Calu3 (cell line): ENCODE results near the gene SORL1-AS1.

ENCODE experiments used
- BruUV-seq: library from RNA; stranded (reverse); fragments of 400-500 nt; replicated peaks from 2 replicates; lab custom pipeline; 2021; lab: Mats Ljungman, UMichigan
- CTCF ChIA-PET: fragments of 300-600 bp; sonication (Branson Sonifier 250); formaldehyde crosslinking; loops from one replicate; lab custom pipeline; 2022; ENCODE audit warnings: antibody characterized with exemption; lab: Charles Lee
- DNase-seq: peaks from one replicate; pipeline ENCODE4 v3.0.0; 2022
- H3K27ac Mint-ChIP-seq: one replicate; pipeline ENCODE4 v1.8.0; 2022; ENCODE audit warnings: mixed read lengths; ENCODE audit not compliant: unreplicated experiment
- H3K27me3 Mint-ChIP-seq: one replicate; pipeline ENCODE4 v1.8.0; 2022; ENCODE audit warnings: mixed read lengths; ENCODE audit not compliant: unreplicated experiment
- H3K36me3 Mint-ChIP-seq: one replicate; pipeline ENCODE4 v1.8.0; 2022; ENCODE audit warnings: mild to moderate bottlenecking, moderate library complexity, mixed read lengths; ENCODE audit not compliant: insufficient read depth, unreplicated experiment
- H3K4me1 Mint-ChIP-seq: one replicate; pipeline ENCODE4 v1.8.0; 2022; ENCODE audit warnings: mild to moderate bottlenecking, low read depth, mixed read lengths; ENCODE audit not compliant: unreplicated experiment
- H3K4me3 Mint-ChIP-seq: one replicate; pipeline ENCODE4 v1.8.0; 2022; ENCODE audit warnings: mild to moderate bottlenecking, low read depth, moderate library complexity, mixed read lengths; ENCODE audit not compliant: unreplicated experiment
- H3K9me3 Mint-ChIP-seq: one replicate; pipeline ENCODE4 v1.8.0; 2022; ENCODE audit warnings: low read depth, mixed read lengths; ENCODE audit not compliant: unreplicated experiment
- CTCF ChIP-seq: fragments of 200-600 bp; IDR thresholded peaks from one replicate; pipeline ENCODE4 v1.8.0; 2022; ENCODE audit warnings: antibody characterized with exemption; ENCODE audit not compliant: unreplicated experiment
- intact Hi-C: fragments of 100-400 bp; cut with micrococcal nuclease; formaldehyde crosslinking; loops from one replicate; pipeline ENCODE4 v1.10.0; 2022; ENCODE audit not compliant: unreplicated experiment

Gene SORL1-AS1

DNA sequence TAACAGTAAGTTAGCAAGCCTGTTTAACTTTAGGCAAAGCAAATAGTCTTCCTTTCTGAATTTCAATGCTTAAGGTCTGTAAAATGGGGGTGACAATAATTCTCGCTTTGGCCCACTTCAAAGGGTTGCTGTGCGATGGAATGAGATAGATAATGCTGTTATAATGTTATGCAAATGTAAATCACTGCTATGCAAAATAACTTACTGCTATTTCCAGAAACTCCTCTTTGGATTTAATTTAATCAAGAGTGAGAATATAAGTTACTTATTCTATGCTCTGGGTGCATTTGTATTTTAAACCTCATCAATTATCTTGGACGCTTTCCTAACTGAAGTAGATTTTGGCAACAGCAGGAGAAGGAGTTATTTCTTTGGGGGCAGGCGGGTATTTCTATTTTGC is 4.8 kb downstream of the SORL1-AS1 start:
- Mint-ChIP-seq H3K4me1 (no peaks in the 10 kb centered on the region), H3K4me3 (no peak overlapping the region), H3K9me3 (no peaks in the 10 kb centered on the region), H3K27ac (no peak overlapping the region), H3K36me3 (peaks cover 13% of the 10 kb centered on the region), H3K27me3 (no peaks in the 10 kb centered on the region)
- no TSS peak for BruUV-seq
- CTCF ChIA-PET: no interaction called here
- DNase-seq: no peak
- intact Hi-C loops: no loop called here
- TF ChIP-seq CTCF: no peak

GRCh38 chr11:121446752-121447156 is 6.0 kb downstream of the SORL1-AS1 start:
- no peaks in the 10 kb centered on the region for H3K27me3 Mint-ChIP-seq
- CTCF ChIA-PET: interaction anchor here (0.7 kb wide), 3 partner anchors 20 to 1308 kb away, joined by 3 to 4 read pairs (median 4); no protein-coding TSS in a partner anchor
- H3K36me3 Mint-ChIP-seq: peaks cover 2% of the 10 kb centered on the region
- H3K27ac Mint-ChIP-seq: no peak overlapping the region
- no peaks in the 10 kb centered on the region for H3K4me1 Mint-ChIP-seq
- intact Hi-C loops: loop anchor here (1.0 kb wide), 1 partner anchor 145 kb away; no protein-coding TSS in a partner anchor
- H3K9me3 Mint-ChIP-seq: no peaks in the 10 kb centered on the region
- H3K4me3 Mint-ChIP-seq: no peak overlapping the region
- no TSS peak for BruUV-seq
- no peak for TF ChIP-seq CTCF
- DNase-seq: no peak

- intact Hi-C loops: no loop called here
- BruUV-seq: no TSS peak
- no peaks in the 10 kb centered on the region for H3K27me3 Mint-ChIP-seq
- H3K9me3 Mint-ChIP-seq: no peaks in the 10 kb centered on the region
- no peak for DNase-seq
- no peaks in the 10 kb centered on the region for H3K36me3 Mint-ChIP-seq
- TF ChIP-seq CTCF: no peak
- H3K27ac Mint-ChIP-seq: no peak overlapping the region
- CTCF ChIA-PET: no interaction called here
- no peak overlapping the region for H3K4me3 Mint-ChIP-seq
- no peaks in the 10 kb centered on the region for H3K4me1 Mint-ChIP-seq
Measured at GRCh38 chr11:121445071-121445768, 7.5 kb downstream of the SORL1-AS1 start.

GRCh38 chr11:121444526-121444925 is 8.2 kb downstream of the SORL1-AS1 start:
- intact Hi-C loops: no loop called here
- Mint-ChIP-seq H3K27me3 (no peaks in the 10 kb centered on the region), H3K36me3 (no peaks in the 10 kb centered on the region), H3K27ac (no peak overlapping the region), H3K9me3 (no peaks in the 10 kb centered on the region), H3K4me3 (no peak overlapping the region), H3K4me1 (no peaks in the 10 kb centered on the region)
- TF ChIP-seq CTCF: no peak
- no TSS peak for BruUV-seq
- CTCF ChIA-PET: no interaction called here
- no peak for DNase-seq
